ENCODE measurements around the gene LAG3.

- no peak for TF ChIP-seq GATA2 (IDR thresholded peaks at IDR 0.05; ENCODE audit: low read depth, low read length)
- TF ChIP-seq GATA3 (IDR thresholded peaks at IDR 0.05; ENCODE audit: low read depth, low read length): no peak
Measured at GRCh38 chr12:6754411-6754810, 17.9 kb upstream of the LAG3 start.
